Psoas muscle (tissue), 8 donors: ENCODE data around the gene PPM1H. TPM values are rescaled to one million over a fixed set of nuclear protein-coding genes. Genes with fewer than 3 reads are reported as not detected.

Source experiments
- ATAC-seq, 4 donors: fragments of 200-7000 bp; cut with Tn5 transposase; one replicate each; pipeline ENCODE4 v1.9.1; 2020; ENCODE audit warnings: moderate library complexity in 3 of 4, mild to moderate bottlenecking in 2 of 4
- DNase-seq, 2 donors: peaks; one replicate each; pipeline ENCODE4 v3.0.0-alpha.2; 2020
- H3K27ac ChIP-seq: fragments of 200-600 bp; one replicate; pipeline ENCODE4 v1.8.0; 2022
- H3K27me3 ChIP-seq, 3 donors: fragments of 200-600 bp in 1 of 3; one replicate each; pipeline versions ENCODE4 v1.6.1 to v1.8.0; 2013 to 2022; ENCODE audit warnings: low read length in 2 of 3, mild to moderate bottlenecking in 2 of 3, moderate library complexity in 1 of 3; ENCODE audit not compliant: insufficient read depth in 3 of 3
- H3K36me3 ChIP-seq, 2 donors: fragments of 200-600 bp in 1 of 2; one replicate each; pipeline versions ENCODE4 v1.6.1 to v1.8.0; 2013 to 2022; ENCODE audit warnings: low read depth in 1 of 2, mild to moderate bottlenecking in 1 of 2, moderate library complexity in 1 of 2; ENCODE audit not compliant: insufficient read depth in 1 of 2
- H3K4me1 ChIP-seq: fragments of 200-600 bp; one replicate; pipeline ENCODE4 v1.8.0; 2022
- H3K4me3 ChIP-seq: fragments of 200-600 bp; one replicate; pipeline ENCODE4 v1.8.0; 2022; ENCODE audit warnings: mild to moderate bottlenecking
- H3K9me3 ChIP-seq: fragments of 200-600 bp; one replicate; pipeline ENCODE4 v1.8.0; 2022
- CTCF ChIP-seq: fragments of 200-600 bp; IDR thresholded peaks from one replicate; pipeline ENCODE4 v1.8.0; 2022; ENCODE audit warnings: antibody characterized with exemption
- WGBS, 3 donors: extraction: QIAGEN DNeasy Blood & Tissue Kit; methylation state at CpG; one replicate each; pipeline versions ENCODE4 v1.1.6 to v1.1.7; 2013; 5-methylcytosine and 5-hydroxymethylcytosine counted together
- intact Hi-C, 2 donors: fragments of 100-400 bp; cut with DNase I; formaldehyde crosslinking; loops; one replicate each; pipeline versions ENCODE4 v1.11.0 to v1.14.2; 2022
- polyA plus RNA-seq, 3 donors: library from polyadenylated mRNA; stranded (reverse); fragments of 200-250 nt; gene quantifications; one replicate each; pipeline ENCODE4 v1.2.3, GENCODE V29; 2013
- total RNA-seq, 4 donors: library from RNA; stranded (reverse); fragmentation: NEBNext Ultra II Directional in 2 of 4; extraction: Animal tissue kit (Norgen Biotek cat#: 25700) in 2 of 4; gene quantifications; one replicate each; pipeline versions ENCODE4 v1.2.1 to v1.2.4, GENCODE V29; 2021 to 2023
- donor health status: healthy with polysubstance abuse.
- donor health status: DM: no; HTN: no; CAD: no; lungs with moderate emphysema.
- donor health status: Bipolar disorder and iron deficiency.
- donor health status: healthy.
- donor health status: DM: yes; HTN: yes; CAD: no.
- donor health status: DM: no; HTN: no; CAD: no.
- donor health status: DM: no; HTN: no; CAD: no.
- donor health status: DM: yes; HTN: yes; CAD: no.

The PPM1H gene
- total and polyA plus RNA-seq, 7 donors, result 0.65 to 4.3 (median 1.8) TPM

- Histone ChIP-seq H3K27ac (no peak overlapping the region), H3K4me3 (no peak overlapping the region), H3K36me3 (no peaks in the 10 kb centered on the region), H3K27me3 (peaks cover 0 to 2% (median 0%) of the 10 kb centered on the region in 3 donors), H3K4me1 (no peaks in the 10 kb centered on the region), H3K9me3 (no peaks in the 10 kb centered on the region)
- ATAC-seq (no peak), DNase-seq (no peak)
- intact Hi-C loops, result no loop called here
- no peak for TF ChIP-seq CTCF
- 86 to 91% (median 90%) methylated on average over 3 of the region's 3 CpGs for WGBS, 3 donors
These were observed 255.3 kb downstream of the PPM1H start for GRCh38 chr12:62679608-62680007.

- H3K27ac ChIP-seq, result no peak overlapping the region
- ATAC-seq, result no peak
- H3K36me3 ChIP-seq, result no peaks in the 10 kb centered on the region
- H3K4me3 ChIP-seq, result no peak overlapping the region
- intact Hi-C loops, result no loop called here
- peaks cover 0 to 2% (median 0%) of the 10 kb centered on the region in 3 donors for H3K27me3 ChIP-seq
- DNase-seq, result no peak
- H3K4me1 ChIP-seq, result no peaks in the 10 kb centered on the region
- no peaks in the 10 kb centered on the region for H3K9me3 ChIP-seq
- TF ChIP-seq CTCF, result no peak
- 90 to 96% (median 93%) methylated on average over 7 of the region's 7 CpGs for WGBS, 3 donors
These were observed 257.6 kb downstream of the PPM1H start for GRCh38 chr12:62677355-62677754.

GRCh38 chr12:62676521-62677307, 258.2 kb downstream of the PPM1H start:
- no peaks in the 10 kb centered on the region for H3K4me1 ChIP-seq
- no peak for TF ChIP-seq CTCF
- no peak overlapping the region for H3K4me3 ChIP-seq
- DNase-seq (no peak), ATAC-seq (no peak)
- whole genome bisulfite sequencing, 3 donors, result 96 to 99% (median 96%) methylated on average over 11 of the region's 11 CpGs
- no peaks in the 10 kb centered on the region for H3K36me3 ChIP-seq
- no peaks in the 10 kb centered on the region for H3K9me3 ChIP-seq
- no peak overlapping the region for H3K27ac ChIP-seq
- peaks cover 0 to 2% (median 0%) of the 10 kb centered on the region in 3 donors for H3K27me3 ChIP-seq
- intact Hi-C loops, result no loop called here

GRCh38 chr12:62673028-62673815, 261.7 kb downstream of the PPM1H start:
- Histone ChIP-seq H3K27me3 (no peaks in the 10 kb centered on the region), H3K4me3 (no peak overlapping the region), H3K9me3 (no peaks in the 10 kb centered on the region), H3K27ac (no peak overlapping the region), H3K36me3 (no peaks in the 10 kb centered on the region), H3K4me1 (no peaks in the 10 kb centered on the region)
- DNase-seq (no peak), ATAC-seq (no peak)
- intact Hi-C loops, result no loop called here
- TF ChIP-seq CTCF, result no peak
- WGBS, 3 donors, result 60 to 74% (median 73%) methylated on average over 6 of the region's 6 CpGs
